ENCODE measurements around the gene GLUD2. TPM values are rescaled to one million over a fixed set of nuclear protein-coding genes. Genes with fewer than 3 reads are reported as not detected.
"Not testable (repeated sequence)": the region's sequence is repeated elsewhere in the genome, so short reads cannot be mapped to it uniquely, and the experiment has no call there.

GLUD2 gene
- polyA plus RNA-seq, 3 donors from 2014 or later, result 0.16 to 0.91 (median 0.42) TPM

DNA sequence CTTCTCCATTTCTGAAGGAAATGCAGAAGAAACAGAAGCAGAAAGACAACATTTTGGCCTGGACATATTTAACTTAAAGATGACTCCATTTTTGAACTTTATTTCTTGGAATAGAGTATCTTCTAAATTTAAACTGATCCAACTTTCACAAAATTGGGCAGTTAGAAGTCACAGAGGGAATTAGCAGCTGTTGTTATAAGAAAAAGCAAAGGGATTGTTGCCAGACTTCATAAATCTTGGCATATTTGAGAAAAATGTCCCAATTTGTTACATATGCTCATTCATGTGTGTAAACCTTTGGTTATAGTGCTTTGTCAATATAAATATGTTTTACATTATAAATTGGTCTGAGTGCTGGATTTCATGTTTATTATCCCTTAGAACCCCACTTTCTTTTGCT is 3.4 kb downstream of the GLUD2 start:
- Mint-ChIP-seq H3K9me3 (peaks cover 0 to 1% (median 0%) of the 10 kb centered on the region in 6 donors), H3K4me1 (no peaks in the 10 kb centered on the region), H3K27ac (no peak overlapping the region), H3K36me3 (no peaks in the 10 kb centered on the region), H3K27me3 (ENCODE audit: low read depth in 3 of 3) (peaks cover 0 to 5% (median 0%) of the 10 kb centered on the region in 3 donors), H3K4me3 (no peak overlapping the region)
- no peak for DNase-seq

DNA sequence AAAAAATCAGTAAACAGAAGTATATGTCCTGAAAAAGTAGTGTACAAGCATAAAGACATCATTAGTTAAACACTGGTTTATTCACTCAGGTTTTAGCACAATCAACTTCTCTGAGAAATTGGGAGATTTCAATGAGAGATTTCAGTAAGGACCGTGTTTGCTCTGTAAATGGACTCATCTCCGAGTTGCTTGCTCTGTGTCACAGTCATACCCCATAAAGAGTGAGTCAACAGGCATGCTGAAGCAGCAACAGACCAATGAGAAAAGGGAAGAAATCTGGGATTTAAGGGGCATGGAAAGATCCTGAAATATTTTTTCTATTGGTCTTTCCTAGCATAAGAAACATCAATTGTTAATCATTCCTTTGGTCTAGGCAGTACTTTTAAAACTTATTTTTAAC is 4.7 kb downstream of the GLUD2 start:
- H3K9me3 Mint-ChIP-seq, result peaks cover 0 to 1% (median 0%) of the 10 kb centered on the region in 6 donors
- H3K4me1 Mint-ChIP-seq, result no peaks in the 10 kb centered on the region
- no peak for DNase-seq
- H3K27me3 Mint-ChIP-seq (ENCODE audit: low read depth in 3 of 3), result peaks cover 0 to 5% (median 3%) of the 10 kb centered on the region in 3 donors
- H3K36me3 Mint-ChIP-seq, result no peaks in the 10 kb centered on the region
- no peak overlapping the region for H3K27ac Mint-ChIP-seq
- no peak overlapping the region for H3K4me3 Mint-ChIP-seq

DNA sequence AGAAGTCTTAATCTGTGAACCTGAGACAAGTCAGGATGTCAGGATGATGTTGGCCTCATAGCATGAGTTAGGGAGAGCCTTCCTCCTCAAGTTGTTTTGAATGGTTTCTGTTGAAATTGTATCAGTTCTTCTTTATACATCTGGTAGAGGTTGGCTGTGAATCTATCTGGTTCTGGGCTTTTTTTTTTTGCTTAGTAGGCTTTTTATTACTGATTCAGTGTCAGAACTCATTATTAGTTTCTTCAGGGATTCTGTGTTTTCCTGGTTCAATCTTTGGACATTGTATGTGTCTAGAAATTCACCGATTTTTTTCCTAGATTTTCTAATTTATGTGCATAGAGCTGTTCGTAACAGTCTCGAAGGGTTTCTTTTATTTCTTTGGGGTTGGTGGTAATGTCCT is 14.9 kb downstream of the GLUD2 start:
- H3K9me3 Mint-ChIP-seq, result no peaks in the 10 kb centered on the region
- no peak overlapping the region for H3K4me3 Mint-ChIP-seq
- H3K4me1 Mint-ChIP-seq, result no peaks in the 10 kb centered on the region
- H3K36me3 Mint-ChIP-seq, result no peaks in the 10 kb centered on the region
- no peak for DNase-seq
- peaks cover 0 to 12% (median 3%) of the 10 kb centered on the region in 3 donors for H3K27me3 Mint-ChIP-seq (ENCODE audit: low read depth in 3 of 3)
- no peak overlapping the region for H3K27ac Mint-ChIP-seq

- Mint-ChIP-seq H3K27ac (no peak overlapping the region), H3K9me3 (no peaks in the 10 kb centered on the region), H3K27me3 (ENCODE audit: low read depth in 3 of 3) (peaks cover 0 to 12% (median 3%) of the 10 kb centered on the region in 3 donors), H3K36me3 (no peaks in the 10 kb centered on the region), H3K4me1 (no peaks in the 10 kb centered on the region), H3K4me3 (no peak overlapping the region)
- no peak for DNase-seq
Observed at GRCh38 chrX:121064579-121064978, 17.2 kb downstream of the GLUD2 start.

GRCh38 chrX:121084247-121084646 is 36.8 kb downstream of the GLUD2 start:
- not testable (repeated sequence) for H3K9me3 Mint-ChIP-seq; H3K4me3 Mint-ChIP-seq; DNase-seq; H3K36me3 Mint-ChIP-seq; H3K27me3 Mint-ChIP-seq (ENCODE audit: low read depth in 3 of 3); H3K27ac Mint-ChIP-seq; H3K4me1 Mint-ChIP-seq

GRCh38 chrX:121084903-121085611 is 37.6 kb downstream of the GLUD2 start:
- Mint-ChIP-seq H3K4me3 (no peak overlapping the region), H3K27ac (no peak overlapping the region), H3K36me3 (no peaks in the 10 kb centered on the region)

GRCh38 chrX:121085612-121086010 is 38.2 kb downstream of the GLUD2 start:
- H3K27ac Mint-ChIP-seq, result no peak overlapping the region
- H3K4me3 Mint-ChIP-seq, result no peak overlapping the region
- peaks cover 0 to 4% (median 0%) of the 10 kb centered on the region in 6 donors for H3K9me3 Mint-ChIP-seq
- H3K36me3 Mint-ChIP-seq, result no peaks in the 10 kb centered on the region
- no peaks in the 10 kb centered on the region for H3K4me1 Mint-ChIP-seq
- DNase-seq, result no peak
- peaks cover 1 to 3% (median 2%) of the 10 kb centered on the region in 3 donors for H3K27me3 Mint-ChIP-seq (ENCODE audit: low read depth in 3 of 3)

More at GRCh38 chrX:121084903-121085611, 37.6 kb downstream of the GLUD2 start:
- DNase-seq, result no peak
- H3K4me1 Mint-ChIP-seq, result no peaks in the 10 kb centered on the region
- peaks cover 1 to 3% (median 2%) of the 10 kb centered on the region in 3 donors for H3K27me3 Mint-ChIP-seq (ENCODE audit: low read depth in 3 of 3)
- H3K9me3 Mint-ChIP-seq, result peaks cover 0 to 1% (median 0%) of the 10 kb centered on the region in 6 donors

- DNase-seq, result no peak
Observed at GRCh38 chrX:121093011-121093410, 45.6 kb downstream of the GLUD2 start.

More at GRCh38 chrX:121093011-121093410, 45.6 kb downstream of the GLUD2 start:
- H3K4me1 Mint-ChIP-seq, result no peaks in the 10 kb centered on the region
- H3K4me3 Mint-ChIP-seq, result no peak overlapping the region
- no peaks in the 10 kb centered on the region for H3K36me3 Mint-ChIP-seq
- H3K27ac Mint-ChIP-seq, result no peak overlapping the region
- H3K9me3 Mint-ChIP-seq, result peaks cover 0 to 7% (median 0%) of the 10 kb centered on the region in 6 donors
- H3K27me3 Mint-ChIP-seq (ENCODE audit: low read depth in 3 of 3), result peaks cover 0 to 2% (median 1%) of the 10 kb centered on the region in 3 donors

Other genes starting within 250 kb of the GLUD2 start
- gene CT47B1, start 171.7 kb upstream of the GLUD2 start, polyA plus RNA-seq, result not detected
- not detected for gene CT47A11, start 110.5 kb upstream of the GLUD2 start, polyA plus RNA-seq
- not detected for gene CT47A10, start 105.6 kb upstream of the GLUD2 start, polyA plus RNA-seq
- not detected for gene CT47A9, start 100.7 kb upstream of the GLUD2 start, polyA plus RNA-seq
- not detected for gene CT47A8, start 95.9 kb upstream of the GLUD2 start, polyA plus RNA-seq
- gene CT47A7, start 91.0 kb upstream of the GLUD2 start, polyA plus RNA-seq, result not detected
- gene CT47A6, start 86.1 kb upstream of the GLUD2 start, polyA plus RNA-seq, result not detected
- not detected for gene CT47A5, start 81.3 kb upstream of the GLUD2 start, polyA plus RNA-seq
- gene CT47A4, start 76.4 kb upstream of the GLUD2 start, polyA plus RNA-seq, result not detected
- gene CT47A3, start 71.5 kb upstream of the GLUD2 start, polyA plus RNA-seq, result not detected
- gene CT47A2, start 66.7 kb upstream of the GLUD2 start, polyA plus RNA-seq, result not detected
- not detected for gene CT47A1, start 61.9 kb upstream of the GLUD2 start, polyA plus RNA-seq